ENCODE results near the gene GMDS. TPM values are rescaled to one million over a fixed set of nuclear protein-coding genes. Genes with fewer than 3 reads are reported as not detected.

GMDS gene
- total and polyA plus RNA-seq, 2 experiments from 2014 or later: 6.3 to 17.7 TPM

DNA sequence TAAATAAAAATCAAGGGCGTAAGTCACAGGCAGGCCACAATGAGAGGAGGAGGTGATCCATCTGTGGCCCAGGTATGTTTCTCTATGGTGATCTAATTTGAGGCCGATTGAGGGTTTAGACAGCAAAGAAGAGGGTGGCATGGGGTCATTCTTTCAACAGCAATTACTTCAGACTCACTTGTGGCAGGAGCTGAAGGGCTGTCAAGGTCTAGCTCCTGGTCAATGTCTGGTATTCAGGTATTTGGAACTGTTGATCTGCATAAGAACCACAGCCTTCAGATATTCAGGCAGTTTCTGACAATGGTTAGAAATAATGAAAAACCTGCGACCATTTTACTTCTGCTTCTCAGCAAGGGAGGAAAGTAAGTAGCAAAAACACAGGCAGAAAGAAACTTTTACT lies 376.1 kb downstream of the GMDS start:
- Histone ChIP-seq H3K4me3 (no peak overlapping the region), H3K9me3 (ENCODE audit: low read depth) (no peaks in the 10 kb centered on the region), H3K27ac (no peak overlapping the region), H3K36me3 (no peaks in the 10 kb centered on the region), H3K27me3 (peaks cover 16% of the 10 kb centered on the region), H3K4me1 (ENCODE audit: low read depth) (peaks cover 72% of the 10 kb centered on the region)
- DNase-seq (ENCODE audit: low read depth in 1 of 2, low spot score in 1 of 2): peak in 1 of 2 donors; percentile 53
- TF ChIP-seq, protein P1, sequence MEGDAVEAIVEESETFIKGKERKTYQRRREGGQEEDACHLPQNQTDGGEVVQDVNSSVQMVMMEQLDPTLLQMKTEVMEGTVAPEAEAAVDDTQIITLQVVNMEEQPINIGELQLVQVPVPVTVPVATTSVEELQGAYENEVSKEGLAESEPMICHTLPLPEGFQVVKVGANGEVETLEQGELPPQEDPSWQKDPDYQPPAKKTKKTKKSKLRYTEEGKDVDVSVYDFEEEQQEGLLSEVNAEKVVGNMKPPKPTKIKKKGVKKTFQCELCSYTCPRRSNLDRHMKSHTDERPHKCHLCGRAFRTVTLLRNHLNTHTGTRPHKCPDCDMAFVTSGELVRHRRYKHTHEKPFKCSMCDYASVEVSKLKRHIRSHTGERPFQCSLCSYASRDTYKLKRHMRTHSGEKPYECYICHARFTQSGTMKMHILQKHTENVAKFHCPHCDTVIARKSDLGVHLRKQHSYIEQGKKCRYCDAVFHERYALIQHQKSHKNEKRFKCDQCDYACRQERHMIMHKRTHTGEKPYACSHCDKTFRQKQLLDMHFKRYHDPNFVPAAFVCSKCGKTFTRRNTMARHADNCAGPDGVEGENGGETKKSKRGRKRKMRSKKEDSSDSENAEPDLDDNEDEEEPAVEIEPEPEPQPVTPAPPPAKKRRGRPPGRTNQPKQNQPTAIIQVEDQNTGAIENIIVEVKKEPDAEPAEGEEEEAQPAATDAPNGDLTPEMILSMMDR (IDR thresholded peaks at IDR 0.05; ENCODE audit: low read depth, low read length): no peak

DNA sequence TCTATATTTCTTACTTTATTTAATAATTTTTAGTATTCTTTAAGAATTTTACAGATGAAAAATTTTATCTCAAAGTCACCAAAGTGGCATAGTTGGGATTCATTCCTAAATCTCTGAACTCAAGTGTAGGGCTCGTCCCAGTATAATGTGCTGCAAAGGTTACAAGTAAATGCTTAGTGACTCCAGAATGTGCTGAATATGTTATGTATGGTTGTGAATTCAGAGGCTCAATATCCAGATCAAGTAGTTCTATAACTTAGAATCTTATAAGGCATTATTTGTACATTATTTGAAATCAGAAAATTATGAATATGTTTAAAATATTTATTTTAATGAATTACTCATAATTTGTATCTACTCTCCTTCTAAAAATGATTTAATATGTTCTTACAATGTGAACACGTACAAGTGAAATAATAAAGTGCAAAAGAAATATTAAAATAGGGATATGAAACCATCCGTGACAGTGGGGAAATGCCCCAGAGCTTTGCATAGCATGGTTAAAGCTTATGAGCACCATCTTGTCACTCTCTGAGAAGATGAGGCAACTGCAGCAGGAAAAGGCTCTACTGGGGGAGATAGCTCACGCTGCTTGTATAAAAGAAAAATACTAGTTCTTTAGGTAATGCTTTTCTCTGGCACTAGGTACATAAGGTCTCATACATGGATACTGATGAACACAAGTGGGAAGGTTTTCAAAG lies 376.7 kb downstream of the GMDS start:
- H3K36me3 ChIP-seq: no peaks in the 10 kb centered on the region
- peaks cover 16% of the 10 kb centered on the region for H3K27me3 ChIP-seq
- H3K27ac ChIP-seq: no peak overlapping the region
- TF ChIP-seq, protein P1 (IDR thresholded peaks at IDR 0.05; ENCODE audit: low read depth, low read length): no peak
- no peaks in the 10 kb centered on the region for H3K9me3 ChIP-seq (ENCODE audit: low read depth)
- H3K4me3 ChIP-seq: no peak overlapping the region
- H3K4me1 ChIP-seq (ENCODE audit: low read depth): peaks cover 69% of the 10 kb centered on the region
- DNase-seq (ENCODE audit: low read depth in 1 of 2, low spot score in 1 of 2): no peak

DNA sequence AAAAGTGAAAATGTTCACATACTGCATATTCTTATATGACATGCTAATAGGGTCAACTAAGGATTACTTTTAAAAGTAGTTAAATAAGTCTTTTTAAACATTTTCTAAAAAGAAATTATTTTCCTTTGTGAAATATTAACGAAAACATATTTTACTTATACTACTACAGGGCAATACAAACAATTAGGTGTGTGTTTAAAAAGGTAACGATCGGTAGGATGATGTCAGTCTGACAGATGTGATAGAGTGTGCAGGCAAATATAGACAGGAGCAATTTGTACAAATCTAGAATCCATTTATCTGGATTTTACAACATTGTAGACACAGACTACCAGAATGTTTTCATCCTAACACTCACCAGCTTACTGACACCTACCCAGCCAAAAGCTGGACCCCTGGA lies 378.2 kb downstream of the GMDS start:
- no peak overlapping the region for H3K4me3 ChIP-seq
- TF ChIP-seq, protein P1 (IDR thresholded peaks at IDR 0.05; ENCODE audit: low read depth, low read length): no peak
- peaks cover 57% of the 10 kb centered on the region for H3K4me1 ChIP-seq (ENCODE audit: low read depth)
- no peaks in the 10 kb centered on the region for H3K9me3 ChIP-seq (ENCODE audit: low read depth)
- H3K27ac ChIP-seq: no peak overlapping the region
- no peak for DNase-seq (ENCODE audit: low read depth in 1 of 2, low spot score in 1 of 2)
- peaks cover 25% of the 10 kb centered on the region for H3K27me3 ChIP-seq
- no peaks in the 10 kb centered on the region for H3K36me3 ChIP-seq

DNA sequence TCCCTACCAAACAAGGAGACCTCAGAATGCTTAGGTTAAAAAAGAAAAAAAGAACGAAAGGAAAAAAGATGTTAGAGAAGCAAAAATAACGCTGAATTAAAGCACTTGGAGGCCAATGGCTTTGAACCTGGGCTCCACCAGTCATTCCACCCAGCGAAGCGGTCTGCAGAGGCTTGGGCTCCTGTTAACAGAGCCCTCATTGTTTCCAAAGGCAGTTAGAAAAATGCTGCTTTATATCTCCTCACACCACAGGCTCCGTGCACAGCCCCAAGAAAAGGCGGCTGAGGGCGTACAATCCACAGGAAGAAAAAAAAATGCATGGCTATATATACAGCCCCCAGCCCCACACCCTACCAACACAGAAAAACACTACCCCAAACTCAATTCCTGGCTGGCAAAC lies 379.8 kb downstream of the GMDS start:
- Histone ChIP-seq H3K27ac (no peak overlapping the region), H3K4me3 (no peak overlapping the region), H3K9me3 (ENCODE audit: low read depth) (no peaks in the 10 kb centered on the region), H3K4me1 (ENCODE audit: low read depth) (peaks cover 44% of the 10 kb centered on the region), H3K36me3 (no peaks in the 10 kb centered on the region), H3K27me3 (peaks cover 16% of the 10 kb centered on the region)
- DNase-seq (ENCODE audit: low read depth in 1 of 2, low spot score in 1 of 2): no peak
- TF ChIP-seq, protein P1 (IDR thresholded peaks at IDR 0.05; ENCODE audit: low read depth, low read length): no peak

DNA sequence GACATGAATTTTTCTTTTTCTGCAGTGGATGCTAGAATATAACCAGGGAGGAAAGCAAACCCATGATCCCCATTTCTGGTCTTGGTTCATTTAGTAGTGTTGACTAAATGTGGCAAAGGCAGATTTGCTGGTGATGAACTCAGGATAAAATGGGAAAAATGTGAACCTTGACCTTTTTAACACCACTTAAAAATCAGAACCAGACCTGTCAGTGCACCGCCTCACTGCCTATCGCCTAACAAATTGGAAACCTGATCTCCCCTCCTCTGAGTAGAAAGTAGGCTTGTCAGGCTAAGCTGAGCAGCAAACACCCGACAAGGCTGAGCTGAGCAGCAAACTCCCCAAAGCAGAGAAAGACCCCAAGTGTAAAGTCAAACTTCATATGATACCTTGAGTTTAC lies 380.9 kb downstream of the GMDS start:
- no peaks in the 10 kb centered on the region for H3K9me3 ChIP-seq (ENCODE audit: low read depth)

More for the DNA sequence above, 380.9 kb downstream of the GMDS start:
- Histone ChIP-seq H3K36me3 (no peaks in the 10 kb centered on the region), H3K4me1 (ENCODE audit: low read depth) (peaks cover 33% of the 10 kb centered on the region), H3K27me3 (peaks cover 13% of the 10 kb centered on the region), H3K27ac (no peak overlapping the region), H3K4me3 (no peak overlapping the region)
- TF ChIP-seq, protein P1 (IDR thresholded peaks at IDR 0.05; ENCODE audit: low read depth, low read length): no peak
- DNase-seq (ENCODE audit: low read depth in 1 of 2, low spot score in 1 of 2): peak in 1 of 2 donors; percentile 71
